ENCODE measurements around the gene MBLAC1. TPM values are rescaled to one million over a fixed set of nuclear protein-coding genes. Genes with fewer than 3 reads are reported as not detected.

Gene MBLAC1
- total RNA-seq, 6 donors from 2014 or later, result 1.0 to 11.4 (median 3.3) TPM

DNA sequence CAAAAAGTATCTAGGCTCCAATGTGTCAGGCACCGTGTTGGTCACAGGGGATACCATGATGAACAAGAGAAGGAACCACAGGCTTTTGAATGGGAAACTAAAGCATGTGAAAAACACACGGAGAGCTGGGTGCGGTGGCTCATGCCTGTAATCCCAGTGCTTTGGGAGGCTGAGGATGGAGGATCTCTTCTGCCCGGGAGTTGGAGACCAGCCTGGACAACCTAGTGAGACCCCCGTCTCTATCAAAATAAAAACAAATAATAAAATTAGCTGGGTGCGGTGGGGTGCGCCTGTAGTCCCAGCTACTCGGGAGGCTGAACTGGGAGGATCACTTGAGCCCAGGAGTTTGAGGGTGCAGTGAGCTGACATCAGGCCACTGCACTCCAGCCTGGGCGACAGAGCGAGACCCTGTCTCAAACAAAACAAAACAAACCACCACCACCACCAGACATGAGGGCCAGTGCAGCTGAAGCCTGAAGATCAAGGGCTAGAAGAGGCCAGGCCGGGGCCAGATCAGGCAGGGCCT lies 38.6 kb upstream of the MBLAC1 start:
- Histone ChIP-seq H3K4me1 (peaks cover 12 to 21% (median 15%) of the 10 kb centered on the region in 4 donors), H3K4me3 (peak overlapping the region; percentile 68 to 92 (median 88)), H3K27me3 (no peaks in the 10 kb centered on the region), H3K27ac (peak overlapping the region; percentile 79 to 90 (median 84)), H3K36me3 (peaks cover 23 to 27% (median 26%) of the 10 kb centered on the region in 4 donors), H3K9me3 (no peaks in the 10 kb centered on the region)
- DNase-seq (no peak), ATAC-seq (ENCODE audit: low FRiP score in 2 of 2) (no peak)
- WGBS, 2 donors, result 78 to 87% methylated on average over 9 to 11 of the region's 11 CpGs
- TF ChIP-seq POLR2A (IDR thresholded peaks at IDR 0.05) (no peak), EP300 (IDR thresholded peaks at IDR 0.05) (no peak), POLR2AphosphoS5 (IDR thresholded peaks at IDR 0.05) (no peak)
- TF ChIP-seq, protein P1, sequence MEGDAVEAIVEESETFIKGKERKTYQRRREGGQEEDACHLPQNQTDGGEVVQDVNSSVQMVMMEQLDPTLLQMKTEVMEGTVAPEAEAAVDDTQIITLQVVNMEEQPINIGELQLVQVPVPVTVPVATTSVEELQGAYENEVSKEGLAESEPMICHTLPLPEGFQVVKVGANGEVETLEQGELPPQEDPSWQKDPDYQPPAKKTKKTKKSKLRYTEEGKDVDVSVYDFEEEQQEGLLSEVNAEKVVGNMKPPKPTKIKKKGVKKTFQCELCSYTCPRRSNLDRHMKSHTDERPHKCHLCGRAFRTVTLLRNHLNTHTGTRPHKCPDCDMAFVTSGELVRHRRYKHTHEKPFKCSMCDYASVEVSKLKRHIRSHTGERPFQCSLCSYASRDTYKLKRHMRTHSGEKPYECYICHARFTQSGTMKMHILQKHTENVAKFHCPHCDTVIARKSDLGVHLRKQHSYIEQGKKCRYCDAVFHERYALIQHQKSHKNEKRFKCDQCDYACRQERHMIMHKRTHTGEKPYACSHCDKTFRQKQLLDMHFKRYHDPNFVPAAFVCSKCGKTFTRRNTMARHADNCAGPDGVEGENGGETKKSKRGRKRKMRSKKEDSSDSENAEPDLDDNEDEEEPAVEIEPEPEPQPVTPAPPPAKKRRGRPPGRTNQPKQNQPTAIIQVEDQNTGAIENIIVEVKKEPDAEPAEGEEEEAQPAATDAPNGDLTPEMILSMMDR (IDR thresholded peaks at IDR 0.05), result no peak

DNA sequence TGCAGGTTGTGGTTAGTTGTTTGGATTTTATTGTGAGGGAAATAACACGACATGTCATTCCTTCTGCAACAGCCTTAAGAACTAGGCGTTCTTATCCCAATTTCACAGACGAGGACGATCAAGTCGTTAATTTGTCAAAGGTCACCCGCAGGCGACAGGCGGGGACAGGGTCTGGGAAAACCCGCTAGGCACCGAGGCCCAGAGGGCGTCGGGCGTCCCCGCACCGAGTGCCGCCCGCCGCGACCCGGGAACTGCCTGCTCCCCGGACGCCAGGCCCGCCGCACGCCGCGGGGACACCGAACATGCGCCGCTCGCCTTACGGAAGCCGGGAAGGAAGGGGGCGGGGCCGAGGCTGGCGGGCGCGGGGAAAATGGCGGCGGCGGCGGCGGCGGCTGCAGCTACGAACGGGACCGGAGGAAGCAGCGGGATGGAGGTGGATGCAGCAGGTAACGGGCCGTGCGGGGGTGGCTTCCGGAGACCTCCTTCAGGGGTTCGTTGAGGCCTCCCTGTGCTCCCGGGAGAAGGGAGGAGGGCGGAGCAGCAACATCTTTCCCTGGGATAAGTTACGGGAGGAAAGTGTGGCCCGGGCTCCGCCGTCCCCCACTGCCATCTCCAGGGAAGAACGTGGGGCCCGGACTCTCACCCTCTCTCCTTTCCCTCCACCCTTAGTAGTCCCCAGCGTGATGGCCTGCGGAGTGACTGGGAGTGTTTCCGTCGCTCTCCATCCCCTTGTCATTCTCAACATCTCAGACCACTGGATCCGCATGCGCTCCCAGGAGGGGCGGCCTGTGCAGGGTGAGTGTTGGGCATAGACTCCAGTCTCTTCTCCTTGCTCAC lies 37.9 kb upstream of the MBLAC1 start, which contains the start of gene COPS6:
COPS6 (plus strand) TSS at position 349 of the 837 bp plus-strand sequence; CDS start at position 371, 22 bp downstream.
- Histone ChIP-seq H3K9me3 (no peaks in the 10 kb centered on the region), H3K27ac (peak within 1 kb of the TSS; percentile 79 to 90 (median 84)), H3K27me3 (no peaks in the 10 kb centered on the region), H3K36me3 (peaks cover 26 to 34% (median 33%) of the 10 kb centered on the region in 4 donors), H3K4me3 (peak within 1 kb of the TSS; percentile 68 to 92 (median 88)), H3K4me1 (peaks cover 12 to 21% (median 17%) of the 10 kb centered on the region in 4 donors)
- DNase-seq, result peak; percentile 78 to 98
- 0 to 1% methylated on average over 24 to 45 of the region's 68 CpGs for WGBS, 2 donors
- peak in 3 of 4 donors; percentile 42 to 93 (median 79) for TF ChIP-seq POLR2A (IDR thresholded peaks at IDR 0.05)
- TF ChIP-seq, protein P1 (IDR thresholded peaks at IDR 0.05), result peak in 1 of 6 experiments; percentile 28
- TF ChIP-seq EP300 (IDR thresholded peaks at IDR 0.05), result peak in 1 of 4 donors; percentile 39
- peak; percentile 93 to 96 for TF ChIP-seq POLR2AphosphoS5 (IDR thresholded peaks at IDR 0.05)
- ATAC-seq (ENCODE audit: low FRiP score in 2 of 2), result peak; percentile 81 to 95

DNA sequence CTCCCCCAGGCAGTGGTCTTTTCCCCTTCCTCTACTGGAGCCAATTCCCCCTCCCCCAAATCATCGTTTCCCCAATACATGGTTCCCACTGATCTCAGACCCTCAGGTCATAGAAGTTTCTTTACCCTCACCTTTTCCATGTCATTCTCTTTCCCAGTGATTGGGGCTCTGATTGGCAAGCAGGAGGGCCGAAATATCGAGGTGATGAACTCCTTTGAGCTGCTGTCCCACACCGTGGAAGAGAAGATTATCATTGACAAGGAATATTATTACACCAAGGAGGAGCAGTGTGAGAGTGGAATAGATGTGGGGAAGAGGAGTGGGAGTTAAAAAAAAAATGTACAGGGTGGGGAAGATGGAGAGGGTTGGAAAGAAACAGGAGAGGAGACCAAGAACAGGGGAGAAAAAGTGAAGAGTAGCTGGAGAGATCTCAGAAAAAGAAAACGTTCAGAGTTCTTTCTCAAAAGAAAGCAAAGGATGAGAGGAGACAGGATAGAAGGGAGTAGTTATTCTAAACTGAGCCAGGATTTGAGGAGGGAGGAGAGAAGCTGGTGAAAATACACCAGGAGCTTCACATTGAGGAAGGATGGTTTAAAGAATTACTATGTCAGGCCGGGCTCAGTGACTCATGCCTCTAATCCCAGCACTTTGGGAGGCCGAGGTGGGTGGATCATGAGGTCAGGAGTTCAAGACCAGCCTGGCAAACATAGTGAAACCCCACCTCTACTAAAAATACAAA lies 37.1 kb upstream of the MBLAC1 start:
- H3K27ac ChIP-seq, result peak overlapping the region; percentile 79 to 90 (median 84)
- ATAC-seq (ENCODE audit: low FRiP score in 2 of 2), result no peak
- DNase-seq, result no peak
- peak overlapping the region; percentile 68 to 92 (median 88) for H3K4me3 ChIP-seq
- peaks cover 12 to 21% (median 17%) of the 10 kb centered on the region in 4 donors for H3K4me1 ChIP-seq
- 30 to 49% methylated on average over 7 of the region's 7 CpGs for WGBS, 2 donors
- peaks cover 27 to 42% (median 40%) of the 10 kb centered on the region in 4 donors for H3K36me3 ChIP-seq
- H3K9me3 ChIP-seq, result no peaks in the 10 kb centered on the region
- no peaks in the 10 kb centered on the region for H3K27me3 ChIP-seq
- TF ChIP-seq, protein P1 (IDR thresholded peaks at IDR 0.05), result no peak
- TF ChIP-seq POLR2AphosphoS5 (IDR thresholded peaks at IDR 0.05) (no peak), EP300 (IDR thresholded peaks at IDR 0.05) (no peak), POLR2A (IDR thresholded peaks at IDR 0.05) (no peak)

DNA sequence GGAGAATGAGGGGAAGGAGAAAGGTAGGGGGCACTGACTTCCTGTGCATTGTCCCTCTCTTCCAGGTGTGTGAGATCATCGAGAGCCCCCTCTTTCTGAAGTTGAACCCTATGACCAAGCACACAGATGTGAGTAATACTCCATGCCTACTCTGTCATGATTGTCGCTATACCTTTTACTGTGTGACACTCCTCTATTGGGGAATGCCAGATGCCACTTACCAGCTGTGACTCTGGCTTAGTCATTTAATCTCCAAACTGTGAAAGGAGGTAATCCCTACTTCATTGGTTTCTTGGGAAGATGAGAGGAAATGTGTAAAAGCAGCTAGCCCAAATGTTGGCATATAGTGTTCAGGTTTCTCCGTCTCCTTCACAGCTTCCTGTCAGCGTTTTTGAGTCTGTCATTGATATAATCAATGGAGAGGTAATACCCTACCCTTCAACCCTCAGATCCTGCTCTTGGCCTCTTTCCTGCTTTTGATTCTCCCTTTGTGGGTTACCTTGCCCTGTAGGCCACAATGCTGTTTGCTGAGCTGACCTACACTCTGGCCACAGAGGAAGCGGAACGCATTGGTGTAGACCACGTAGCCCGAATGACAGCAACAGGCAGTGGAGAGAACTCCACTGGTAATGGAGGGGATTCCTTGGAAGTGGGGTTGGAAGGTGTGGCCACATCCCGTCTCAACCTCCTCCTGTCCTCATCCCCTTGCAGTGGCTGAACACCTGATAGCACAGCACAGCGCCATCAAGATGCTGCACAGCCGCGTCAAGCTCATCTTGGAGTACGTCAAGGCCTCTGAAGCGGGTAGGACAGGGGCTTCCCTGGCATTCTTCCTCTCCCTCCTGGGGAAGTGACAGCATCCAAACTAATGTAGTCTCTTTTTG lies 36.0 kb upstream of the MBLAC1 start:
- Histone ChIP-seq H3K4me1 (peaks cover 12 to 21% (median 17%) of the 10 kb centered on the region in 4 donors), H3K4me3 (no peak overlapping the region), H3K36me3 (peaks cover 35 to 53% (median 52%) of the 10 kb centered on the region in 4 donors), H3K27ac (no peak overlapping the region), H3K9me3 (no peaks in the 10 kb centered on the region), H3K27me3 (no peaks in the 10 kb centered on the region)
- no peak for ATAC-seq (ENCODE audit: low FRiP score in 2 of 2)
- WGBS, 2 donors, result 86 to 91% methylated on average over 13 to 14 of the region's 14 CpGs
- no peak for TF ChIP-seq POLR2AphosphoS5 (IDR thresholded peaks at IDR 0.05)
- TF ChIP-seq, protein P1 (IDR thresholded peaks at IDR 0.05), result no peak
- TF ChIP-seq EP300 (IDR thresholded peaks at IDR 0.05), result no peak
- TF ChIP-seq POLR2A (IDR thresholded peaks at IDR 0.05), result no peak
- no peak for DNase-seq
